ENCODE results near the gene C20orf204.

- TF ChIP-seq CTCF (conservative IDR thresholded peaks at IDR 0.05; ENCODE audit: low read depth, low read length) (peak; percentile 64), RCOR1 (IDR thresholded peaks at IDR 0.05; ENCODE audit: insufficient replicate concordance, low read length) (no peak), BHLHE40 (IDR thresholded peaks at IDR 0.05; ENCODE audit: low read depth, low read length) (no peak), POLR2A (IDR thresholded peaks at IDR 0.05; ENCODE audit: low read depth, low read length) (no peak), USF2 (IDR thresholded peaks at IDR 0.05; ENCODE audit: low read depth, low read length) (no peak)
Observed at GRCh38 chr20:64083378-64083803, 47.4 kb downstream of the C20orf204 start.

Measured in IMR-90 (cell line).